ENCODE measurements around the gene TNRC6B.

DNA sequence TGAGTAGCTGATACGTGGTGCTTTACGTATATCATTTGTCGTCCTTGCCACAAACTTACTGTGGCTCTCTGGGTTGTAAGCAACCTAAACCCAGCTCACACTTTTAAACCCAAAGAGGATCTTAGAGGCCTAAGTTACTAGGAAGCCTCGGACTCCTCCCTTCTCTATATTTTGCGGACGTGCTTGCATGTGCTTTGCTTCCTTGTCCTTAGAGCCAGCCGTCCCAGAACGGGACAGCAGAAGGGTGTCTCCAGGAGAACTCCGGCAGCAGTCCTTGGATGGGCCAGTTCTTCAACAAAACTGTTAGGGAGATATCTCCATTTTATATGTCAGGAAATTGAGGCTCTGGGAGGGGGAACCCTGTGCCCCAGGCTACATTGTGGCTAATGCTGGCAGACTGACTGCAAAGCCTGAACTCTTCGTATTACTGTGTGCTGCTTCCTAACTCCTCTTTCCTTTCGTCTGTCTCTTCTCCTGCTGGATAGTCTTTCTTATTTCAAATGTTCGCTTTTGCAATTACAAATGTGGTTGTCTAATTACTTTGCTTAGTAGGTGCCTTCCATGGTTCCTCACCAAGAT lies 33.8 kb downstream of the TNRC6B start:
- TF ChIP-seq, protein P1, sequence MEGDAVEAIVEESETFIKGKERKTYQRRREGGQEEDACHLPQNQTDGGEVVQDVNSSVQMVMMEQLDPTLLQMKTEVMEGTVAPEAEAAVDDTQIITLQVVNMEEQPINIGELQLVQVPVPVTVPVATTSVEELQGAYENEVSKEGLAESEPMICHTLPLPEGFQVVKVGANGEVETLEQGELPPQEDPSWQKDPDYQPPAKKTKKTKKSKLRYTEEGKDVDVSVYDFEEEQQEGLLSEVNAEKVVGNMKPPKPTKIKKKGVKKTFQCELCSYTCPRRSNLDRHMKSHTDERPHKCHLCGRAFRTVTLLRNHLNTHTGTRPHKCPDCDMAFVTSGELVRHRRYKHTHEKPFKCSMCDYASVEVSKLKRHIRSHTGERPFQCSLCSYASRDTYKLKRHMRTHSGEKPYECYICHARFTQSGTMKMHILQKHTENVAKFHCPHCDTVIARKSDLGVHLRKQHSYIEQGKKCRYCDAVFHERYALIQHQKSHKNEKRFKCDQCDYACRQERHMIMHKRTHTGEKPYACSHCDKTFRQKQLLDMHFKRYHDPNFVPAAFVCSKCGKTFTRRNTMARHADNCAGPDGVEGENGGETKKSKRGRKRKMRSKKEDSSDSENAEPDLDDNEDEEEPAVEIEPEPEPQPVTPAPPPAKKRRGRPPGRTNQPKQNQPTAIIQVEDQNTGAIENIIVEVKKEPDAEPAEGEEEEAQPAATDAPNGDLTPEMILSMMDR (IDR thresholded peaks at IDR 0.05), result no peak
- TF ChIP-seq, protein P2, sequence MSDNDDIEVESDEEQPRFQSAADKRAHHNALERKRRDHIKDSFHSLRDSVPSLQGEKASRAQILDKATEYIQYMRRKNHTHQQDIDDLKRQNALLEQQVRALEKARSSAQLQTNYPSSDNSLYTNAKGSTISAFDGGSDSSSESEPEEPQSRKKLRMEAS (CRISPR knock-in tag; IDR thresholded peaks at IDR 0.05), result no peak
- TF ChIP-seq CREM (CRISPR knock-in tag; IDR thresholded peaks at IDR 0.05) (no peak), NFYB (CRISPR knock-in tag; conservative IDR thresholded peaks at IDR 0.05; ENCODE audit: low read depth) (no peak)
- TF ChIP-seq, protein P3, sequence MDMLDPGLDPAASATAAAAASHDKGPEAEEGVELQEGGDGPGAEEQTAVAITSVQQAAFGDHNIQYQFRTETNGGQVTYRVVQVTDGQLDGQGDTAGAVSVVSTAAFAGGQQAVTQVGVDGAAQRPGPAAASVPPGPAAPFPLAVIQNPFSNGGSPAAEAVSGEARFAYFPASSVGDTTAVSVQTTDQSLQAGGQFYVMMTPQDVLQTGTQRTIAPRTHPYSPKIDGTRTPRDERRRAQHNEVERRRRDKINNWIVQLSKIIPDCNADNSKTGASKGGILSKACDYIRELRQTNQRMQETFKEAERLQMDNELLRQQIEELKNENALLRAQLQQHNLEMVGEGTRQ (CRISPR knock-in tag; IDR thresholded peaks at IDR 0.05), result no peak
